GM18861 (cell line): ENCODE measurements around the gene IGF2BP2.
A peak's percentile ranks its signal among the peaks of the same experiment; 100 is the strongest.

Experiments
- ATAC-seq: cut with Tn5 transposase; IDR thresholded peaks from one replicate; pipeline ENCODE4 v1.9.1; 2021; ENCODE audit not compliant: unreplicated experiment

The IGF2BP2 gene

DNA sequence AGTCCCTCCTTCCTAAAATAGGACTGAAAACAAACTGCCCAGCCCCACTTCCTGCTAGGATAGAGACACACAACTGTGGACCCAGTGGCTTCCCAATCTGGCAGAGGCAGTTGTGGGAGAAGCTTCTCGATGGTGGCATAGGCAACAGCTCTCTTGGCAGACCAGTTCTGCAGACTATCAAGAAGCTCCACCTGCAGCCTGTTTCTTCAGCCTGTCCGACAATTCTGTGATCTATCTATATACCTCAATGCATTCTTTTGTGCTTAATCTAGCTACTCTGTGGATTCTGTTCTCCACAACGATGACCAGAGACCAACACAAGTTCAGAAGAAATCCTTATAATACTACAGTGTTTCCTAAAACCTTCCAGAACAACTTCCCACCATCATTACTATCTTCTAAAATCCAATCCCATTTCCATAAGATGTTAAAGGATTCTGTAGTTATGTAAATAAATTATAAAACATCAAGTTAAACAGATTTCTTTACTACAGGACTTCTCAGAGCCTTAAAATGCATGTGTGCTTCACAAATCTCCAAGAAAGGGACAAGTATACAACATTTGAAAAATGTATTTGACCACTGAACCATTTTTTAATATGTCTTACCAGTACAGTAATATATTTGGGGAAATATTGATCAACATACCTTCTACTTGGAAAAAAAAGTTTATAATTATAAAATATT lies 57.7 kb downstream of the IGF2BP2 start:
- no peak for ATAC-seq

DNA sequence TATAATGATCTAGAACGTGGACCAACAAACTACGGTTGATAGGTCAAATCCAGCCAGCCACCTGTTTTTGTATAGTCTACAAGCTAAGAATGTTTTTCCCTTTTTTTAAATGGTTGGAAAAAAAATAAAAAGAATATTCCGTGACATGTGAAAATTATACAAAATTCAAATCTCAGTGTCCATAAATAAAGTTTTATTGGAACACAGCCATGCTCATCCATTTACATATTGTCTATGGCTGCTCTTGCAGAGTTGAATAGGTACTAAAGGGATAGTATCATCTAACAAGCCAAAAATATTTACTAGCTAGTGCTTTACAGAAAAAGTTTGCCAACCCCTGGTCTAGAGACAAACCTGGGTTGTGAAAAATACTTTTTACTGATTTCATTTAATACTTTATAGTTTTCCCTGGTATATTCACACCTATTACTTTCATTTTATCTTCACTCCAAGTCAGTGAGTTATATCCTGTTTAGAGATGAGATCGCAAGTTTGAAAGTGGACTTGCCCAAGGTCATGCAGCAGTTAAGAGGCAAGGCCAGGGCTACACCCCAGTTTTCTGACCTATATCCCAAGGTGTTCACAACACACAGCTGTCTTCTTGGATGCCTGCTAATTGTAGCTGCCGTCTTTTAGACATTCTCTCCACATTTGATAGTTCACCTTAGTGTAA lies 58.4 kb downstream of the IGF2BP2 start:
- ATAC-seq = no peak

DNA sequence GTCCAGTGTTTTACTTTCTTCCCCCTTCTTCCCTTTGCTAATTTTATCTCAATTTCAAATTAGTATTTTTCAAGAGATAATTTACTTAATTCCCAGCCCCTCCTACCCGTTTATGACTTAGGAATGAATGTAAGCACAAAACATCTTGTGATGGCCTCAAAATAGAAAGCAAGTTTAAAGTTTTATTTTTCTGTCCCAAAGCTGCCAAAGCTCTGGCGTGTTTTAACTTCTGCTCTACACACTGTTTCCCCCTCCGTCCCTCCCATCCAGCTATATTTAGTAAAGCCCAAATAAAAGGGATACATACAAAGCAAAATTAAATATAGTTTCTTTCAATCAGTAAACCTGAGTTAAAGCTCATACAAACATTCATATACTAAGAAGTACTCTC lies 59.9 kb downstream of the IGF2BP2 start:
- no peak for ATAC-seq

DNA sequence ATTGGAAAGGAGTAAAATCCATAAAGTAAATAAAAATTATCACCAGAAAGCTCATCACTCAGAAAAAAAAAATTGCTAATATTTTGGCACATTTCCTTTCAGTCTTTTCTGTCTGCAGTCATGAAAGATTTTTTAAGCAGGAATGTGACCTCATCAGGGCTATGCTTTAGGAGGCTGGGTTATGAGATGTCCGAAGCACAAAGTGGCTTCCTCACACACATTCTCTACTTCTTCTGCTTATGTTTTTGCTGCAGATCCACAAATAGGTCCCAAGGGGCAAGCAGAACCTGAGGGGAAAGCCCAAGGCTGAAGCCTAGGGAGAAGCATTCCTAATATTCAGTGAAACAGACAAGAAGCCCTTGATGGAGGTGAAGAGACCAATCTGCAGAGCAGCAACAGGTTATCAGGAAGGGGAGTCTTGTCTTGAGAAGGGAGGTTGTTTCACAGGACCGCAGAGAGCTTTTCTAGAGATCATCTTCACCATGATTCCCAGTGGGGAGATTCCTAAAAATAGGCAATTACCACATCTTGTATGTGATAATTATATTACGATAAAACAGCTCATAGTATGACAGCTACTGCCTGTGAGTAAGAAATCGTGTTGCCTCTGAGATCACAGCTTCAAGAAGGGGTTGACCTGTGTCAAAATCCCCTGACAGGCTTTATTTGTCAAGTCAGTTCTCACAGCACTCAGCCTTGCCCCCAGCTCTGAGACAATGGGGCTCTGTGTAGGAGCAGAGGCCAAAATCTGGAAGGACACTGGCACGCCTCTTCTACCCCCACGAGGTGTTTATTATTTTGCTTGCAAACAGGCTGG lies 60.5 kb downstream of the IGF2BP2 start:
- ATAC-seq = no peak

DNA sequence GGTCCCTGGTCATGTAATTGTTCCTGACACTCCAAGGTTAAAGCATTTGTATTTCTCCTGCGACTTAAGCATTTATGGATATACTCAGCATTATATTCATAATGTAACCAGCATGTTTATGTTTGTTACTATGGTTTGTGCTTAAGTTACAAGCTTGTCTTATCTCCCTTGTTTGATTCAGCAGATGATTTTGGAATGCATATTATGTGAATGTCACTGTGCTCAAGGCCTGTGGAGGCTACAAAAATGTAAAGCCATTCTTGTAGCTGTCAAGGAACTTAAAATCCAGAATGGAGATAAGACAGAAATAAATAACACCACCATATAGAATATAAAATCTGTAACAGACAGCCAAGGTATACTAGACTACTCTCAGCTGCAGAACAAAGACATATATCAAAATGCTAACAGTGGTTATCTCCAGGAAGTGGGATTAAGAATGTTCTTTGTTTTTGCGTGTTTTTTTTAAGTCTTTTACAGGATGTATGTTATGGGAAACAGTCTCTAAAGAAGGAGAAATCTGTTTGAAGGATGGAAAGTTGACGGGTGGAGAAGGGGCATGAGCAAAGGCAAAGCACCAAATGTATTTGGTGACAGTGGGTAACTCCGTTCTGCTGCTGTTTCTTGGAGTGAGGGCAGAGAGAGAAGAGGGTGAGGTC lies 61.4 kb downstream of the IGF2BP2 start:
- ATAC-seq = no peak

DNA sequence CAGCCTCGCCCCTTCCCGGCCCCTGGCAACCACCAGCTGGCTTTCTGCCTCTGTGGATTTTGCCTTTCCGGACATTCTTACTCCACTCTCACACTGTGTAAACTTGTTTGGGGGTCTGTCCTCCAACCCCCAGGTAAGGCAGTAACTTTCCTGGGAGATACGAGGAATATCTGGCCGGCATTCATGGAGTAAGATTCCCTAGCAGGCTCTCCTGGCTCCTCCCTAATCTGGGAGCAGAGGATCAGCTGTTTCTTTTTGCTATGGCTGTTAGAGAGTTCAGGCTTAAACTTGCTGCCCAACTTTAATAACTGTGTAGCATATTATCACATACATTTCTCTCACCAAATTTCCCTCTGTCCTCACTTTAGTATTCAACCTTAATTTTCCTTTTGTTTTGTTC lies 64.3 kb downstream of the IGF2BP2 start:
- no peak for ATAC-seq

DNA sequence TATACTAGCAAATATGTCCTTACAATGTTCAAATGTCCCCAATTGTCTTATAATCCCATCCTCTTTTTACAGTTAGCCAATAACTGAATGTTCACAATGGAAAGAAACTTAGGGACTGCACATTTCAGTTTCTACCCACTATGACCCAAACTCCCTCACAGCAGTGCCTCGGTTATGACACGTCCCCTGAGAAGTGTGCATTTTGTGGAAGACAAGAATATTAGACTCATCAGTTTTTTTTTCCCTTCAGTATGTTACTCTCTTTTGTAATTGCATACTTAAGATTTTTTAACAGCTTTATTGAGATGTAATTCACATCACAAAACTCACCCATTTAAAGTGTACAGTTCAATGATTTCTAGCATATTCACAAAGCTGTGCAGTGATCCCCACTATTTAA lies 64.8 kb downstream of the IGF2BP2 start:
- ATAC-seq = no peak

DNA sequence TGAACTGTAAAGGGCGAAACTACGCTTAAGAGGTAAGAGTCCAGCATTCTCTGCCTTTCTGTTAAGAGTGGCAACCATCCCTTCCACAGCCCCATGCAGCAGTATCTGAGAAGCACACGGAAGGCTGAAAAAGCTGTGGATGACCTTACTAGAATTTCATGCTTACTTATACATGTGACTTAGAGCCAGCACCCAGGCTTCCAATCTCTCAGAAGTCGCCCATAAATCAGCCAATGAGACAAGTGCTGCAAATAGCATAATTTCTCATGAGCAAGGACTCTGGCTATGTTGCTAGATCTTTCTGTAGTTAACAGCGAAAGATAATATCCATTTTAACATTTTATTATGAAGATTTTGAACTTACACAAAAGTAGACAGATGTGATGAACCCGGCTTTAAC lies 65.3 kb downstream of the IGF2BP2 start:
- no peak for ATAC-seq

DNA sequence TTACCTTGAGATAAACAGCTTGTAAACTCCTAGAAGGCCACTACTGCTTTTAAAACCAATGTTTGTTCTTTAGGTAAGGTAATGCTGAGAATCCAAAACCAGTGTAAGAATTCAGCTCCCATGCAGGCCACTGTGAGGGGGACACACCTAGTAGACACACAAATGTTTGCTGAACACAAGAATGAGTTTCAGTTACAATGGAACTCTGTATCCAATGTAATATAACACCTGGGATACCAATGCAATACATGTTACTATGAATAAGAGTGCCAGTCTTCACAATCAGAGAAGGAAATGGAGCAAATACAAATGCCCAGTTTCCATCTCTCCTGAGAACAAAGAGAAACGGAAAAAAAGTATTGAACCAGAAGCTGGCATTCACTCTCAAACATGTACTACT lies 65.9 kb downstream of the IGF2BP2 start:
- no peak for ATAC-seq

DNA sequence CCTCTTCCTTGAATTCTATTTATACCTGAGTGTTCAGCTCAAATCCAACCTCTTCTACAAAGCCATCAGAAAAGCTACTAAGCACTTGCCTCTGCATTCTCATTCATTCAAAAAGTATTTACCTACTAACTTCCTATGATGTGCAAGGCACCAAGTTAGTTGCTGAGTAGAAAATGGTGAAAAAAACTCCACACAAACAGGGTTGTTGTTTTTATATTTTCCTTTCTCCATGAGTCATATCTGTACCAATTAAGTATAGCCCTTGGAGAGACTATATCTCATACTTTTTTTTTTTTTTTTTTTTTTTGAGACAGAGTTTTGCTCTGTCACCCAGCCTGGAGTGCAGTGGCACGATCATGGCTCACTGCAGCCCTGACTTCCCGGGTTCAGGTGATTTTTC lies 67.7 kb downstream of the IGF2BP2 start:
- ATAC-seq = no peak

DNA sequence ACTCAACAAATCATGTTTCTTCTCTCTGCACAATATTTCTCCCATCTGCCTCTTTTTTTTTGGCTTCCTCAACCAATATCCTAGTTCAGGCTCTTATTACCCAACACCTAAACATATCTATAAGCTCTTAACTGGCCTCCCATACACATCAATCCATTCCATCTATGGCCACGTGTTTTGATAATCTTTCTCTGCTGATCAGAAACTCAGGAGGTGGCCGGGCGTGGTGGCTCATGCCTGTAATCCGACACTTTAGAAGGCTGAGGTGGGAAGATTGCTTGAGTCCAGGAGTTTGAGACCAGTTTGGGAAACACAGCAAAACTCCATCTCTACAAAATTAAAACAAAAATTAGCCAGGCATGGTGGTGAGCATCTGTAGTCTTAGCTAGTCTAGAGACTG lies 68.4 kb downstream of the IGF2BP2 start:
- no peak for ATAC-seq

DNA sequence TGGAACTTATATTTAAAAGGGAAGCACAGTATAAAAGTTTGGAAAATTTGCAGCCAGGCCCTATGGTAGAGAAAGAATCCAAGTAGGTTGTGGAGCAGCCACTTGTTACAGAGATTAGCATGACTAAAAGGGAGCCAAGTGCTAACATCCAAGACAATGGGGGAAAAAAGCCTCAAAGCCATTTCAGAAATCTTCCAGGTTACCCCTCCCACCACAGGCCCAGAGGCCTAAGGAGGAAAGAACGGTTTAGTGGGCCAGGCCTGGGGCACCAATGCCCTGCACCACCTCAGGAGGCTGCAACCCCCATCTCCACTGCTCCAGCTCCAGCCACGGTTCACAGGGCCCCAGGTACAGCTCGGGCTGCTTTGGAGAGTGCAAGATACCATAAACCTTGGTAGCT lies 69.9 kb downstream of the IGF2BP2 start:
- no peak for ATAC-seq

DNA sequence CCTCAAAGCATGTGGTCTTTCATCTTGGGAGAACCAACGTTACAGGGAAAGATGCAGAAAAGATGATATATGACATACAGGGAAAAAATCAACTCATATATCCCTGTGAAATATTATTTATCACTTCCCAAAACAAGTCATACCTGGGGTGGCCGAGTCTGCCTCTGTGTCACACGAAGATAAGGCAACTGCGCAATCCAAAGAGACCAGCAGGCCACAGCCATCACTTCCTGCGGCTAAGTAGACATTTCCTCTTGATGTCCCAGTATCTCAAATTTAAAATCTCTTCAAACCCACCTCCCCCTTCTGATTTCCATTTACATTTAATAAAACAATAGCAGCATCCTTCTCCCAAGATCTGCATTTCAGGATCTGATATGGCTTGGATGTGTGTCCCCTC lies 71.5 kb downstream of the IGF2BP2 start:
- no peak for ATAC-seq

DNA sequence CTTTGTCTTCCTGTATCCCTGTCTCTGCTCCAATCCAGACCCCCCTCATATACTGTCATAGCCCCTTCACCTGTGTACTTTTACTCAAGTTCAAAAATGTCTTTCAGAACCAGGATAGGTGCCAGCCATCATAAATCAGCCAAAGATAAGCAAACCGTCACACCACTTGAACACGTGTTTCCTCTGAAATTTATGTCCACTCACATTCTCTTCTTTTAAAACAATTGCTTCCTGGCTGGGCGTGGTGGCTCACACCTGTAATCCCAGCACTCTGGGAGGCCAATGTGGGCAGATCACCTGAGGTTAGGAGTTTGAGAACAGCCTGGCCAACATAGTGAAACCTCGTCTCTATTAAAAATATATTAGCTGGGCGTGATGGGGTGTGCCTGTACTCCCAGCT lies 74.1 kb downstream of the IGF2BP2 start:
- no peak for ATAC-seq

DNA sequence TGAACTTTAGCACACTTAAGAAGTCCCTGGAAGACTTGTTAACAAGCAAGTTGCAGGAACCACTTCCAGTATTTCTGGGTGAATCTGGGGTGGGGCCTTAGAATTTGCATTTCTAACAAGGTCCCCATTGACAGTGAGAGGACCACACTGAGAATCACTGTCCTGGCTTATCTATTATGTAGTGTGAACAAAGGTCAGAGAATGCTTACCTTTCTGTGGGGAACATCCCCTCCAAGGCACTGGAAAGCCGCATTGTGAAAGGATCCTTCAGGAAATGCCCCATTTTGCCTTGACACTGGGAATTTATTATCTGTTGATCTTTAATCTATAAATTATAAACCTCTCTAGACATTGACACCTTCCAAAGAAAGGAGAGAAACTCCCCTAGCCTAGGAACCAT lies 74.8 kb downstream of the IGF2BP2 start:
- ATAC-seq = no peak

DNA sequence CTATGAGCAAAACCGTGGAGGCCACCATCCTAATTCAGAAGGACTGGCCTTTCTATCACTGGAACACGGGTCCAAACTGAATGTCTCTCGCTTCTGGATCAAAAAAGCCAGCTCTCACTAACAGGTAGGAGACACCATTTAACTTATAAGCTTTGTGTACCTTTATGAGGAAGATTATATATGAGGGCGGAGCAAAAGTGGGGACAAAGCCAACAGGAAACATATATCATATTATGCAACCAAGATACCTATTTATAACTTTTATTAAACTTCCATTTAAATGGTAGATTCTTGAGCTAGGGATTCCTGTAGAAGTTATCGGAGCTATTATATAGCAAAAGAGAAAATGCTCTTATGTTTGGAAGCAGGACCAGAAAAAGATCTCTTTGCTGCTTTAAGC lies 78.4 kb downstream of the IGF2BP2 start:
- ATAC-seq = no peak

DNA sequence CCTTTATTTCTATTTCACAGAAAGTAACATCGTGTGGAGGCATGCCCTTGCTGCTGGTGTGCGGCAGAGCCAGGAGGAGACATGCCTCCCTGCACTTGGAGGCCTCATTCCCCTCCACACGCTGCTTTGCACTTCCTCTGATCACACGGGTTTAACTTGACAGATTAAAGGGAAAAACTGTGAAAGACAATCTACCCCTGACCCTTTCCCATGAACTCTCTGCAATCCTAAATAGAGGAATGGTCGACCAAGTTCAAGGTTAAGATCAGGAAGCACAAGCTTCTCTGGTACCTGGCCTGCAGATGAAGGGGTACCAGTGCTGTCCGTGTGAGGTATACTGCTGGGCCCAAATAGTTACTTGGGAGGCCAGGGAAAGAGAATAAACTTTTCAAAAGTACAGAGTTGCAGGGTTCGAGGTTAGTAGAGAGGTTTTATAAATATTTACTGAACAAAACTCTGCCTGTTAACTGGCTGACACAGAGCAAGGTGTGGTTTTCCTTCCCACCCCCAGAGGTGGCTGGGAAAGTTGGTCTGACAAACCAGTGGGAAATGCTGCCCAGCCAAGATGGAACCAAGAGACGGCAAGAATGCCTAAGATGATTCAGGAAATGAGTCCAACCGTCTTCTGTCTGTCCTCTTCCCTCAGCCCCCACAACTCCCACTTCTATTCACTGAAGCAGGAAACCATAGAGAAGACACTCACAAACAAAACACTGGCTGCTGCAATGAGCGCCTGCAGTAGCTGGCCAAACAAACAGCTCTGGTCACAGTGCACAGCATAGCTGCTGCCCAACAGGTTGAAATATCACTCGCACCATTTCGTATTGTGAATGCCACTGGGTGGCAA lies 79.6 kb downstream of the IGF2BP2 start:
- peak; percentile 43 for ATAC-seq

DNA sequence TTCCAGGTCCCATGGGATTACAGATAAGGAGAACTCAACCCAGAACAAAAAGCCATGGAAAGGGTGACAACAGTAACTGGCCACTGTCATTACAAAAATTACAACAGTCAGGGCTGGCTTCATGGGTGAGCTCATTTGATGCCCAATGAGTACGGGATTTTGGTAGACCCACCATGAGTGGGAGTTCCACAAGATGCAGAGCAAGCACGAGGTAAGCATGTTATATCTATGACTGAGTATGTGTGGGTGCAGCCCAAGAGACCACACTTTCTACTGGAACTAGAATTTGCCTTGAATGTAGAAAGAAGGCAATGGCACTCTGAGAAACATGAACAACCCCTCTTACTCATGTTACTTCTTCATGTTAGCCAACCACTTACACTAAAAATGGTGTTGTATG lies 83.3 kb downstream of the IGF2BP2 start:
- ATAC-seq = no peak

DNA sequence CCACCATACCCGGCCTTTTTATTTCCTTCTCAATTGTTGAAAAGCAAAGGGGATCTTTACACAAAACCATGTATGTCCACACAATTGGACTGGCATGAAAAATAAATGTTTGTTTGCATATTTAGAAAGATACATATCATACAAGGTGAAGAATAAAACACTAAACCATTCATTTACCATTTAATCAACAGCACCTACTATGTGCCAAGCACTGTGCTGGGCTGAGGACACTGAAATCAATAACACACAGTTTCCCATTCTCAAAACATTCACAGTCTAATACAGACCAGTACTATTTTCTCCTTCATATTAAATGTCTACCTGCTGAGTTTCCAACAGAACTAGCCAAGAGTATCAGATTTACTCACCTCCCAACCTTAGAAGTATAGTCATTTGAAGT lies 84.7 kb downstream of the IGF2BP2 start:
- ATAC-seq = no peak

DNA sequence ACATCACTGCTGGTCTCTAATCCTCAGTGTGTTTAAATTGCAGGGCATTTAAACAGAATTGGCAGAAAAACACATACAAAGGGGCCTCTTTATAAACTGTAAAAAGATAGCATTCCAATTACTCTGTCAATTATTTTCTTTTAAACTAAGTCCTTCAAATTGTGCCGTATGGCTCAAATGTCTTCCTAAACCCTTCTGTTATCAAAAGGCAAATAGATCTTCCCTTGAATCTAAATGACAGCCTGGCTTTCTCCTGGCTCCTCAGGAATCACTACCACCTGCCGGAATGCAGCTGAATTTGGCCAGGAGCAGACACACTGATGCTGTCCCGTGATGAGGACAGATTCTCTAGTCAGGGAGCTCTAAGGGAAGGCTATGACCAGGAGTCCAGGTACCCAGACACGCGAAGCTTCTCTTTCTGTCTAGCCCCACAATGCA lies 85.6 kb downstream of the IGF2BP2 start:
- no peak for ATAC-seq
